ENCODE data around the gene ASPA.

Gene ASPA

GRCh38 chr17:3528880-3529511 lies 53.2 kb downstream of the ASPA start:
- H3K27ac ChIP-seq, result no peak overlapping the region
- TF ChIP-seq ZFX (IDR thresholded peaks at IDR 0.05; ENCODE audit: borderline replicate concordance) (no peak), CTCF (IDR thresholded peaks at IDR 0.05) (no peak)

DNA sequence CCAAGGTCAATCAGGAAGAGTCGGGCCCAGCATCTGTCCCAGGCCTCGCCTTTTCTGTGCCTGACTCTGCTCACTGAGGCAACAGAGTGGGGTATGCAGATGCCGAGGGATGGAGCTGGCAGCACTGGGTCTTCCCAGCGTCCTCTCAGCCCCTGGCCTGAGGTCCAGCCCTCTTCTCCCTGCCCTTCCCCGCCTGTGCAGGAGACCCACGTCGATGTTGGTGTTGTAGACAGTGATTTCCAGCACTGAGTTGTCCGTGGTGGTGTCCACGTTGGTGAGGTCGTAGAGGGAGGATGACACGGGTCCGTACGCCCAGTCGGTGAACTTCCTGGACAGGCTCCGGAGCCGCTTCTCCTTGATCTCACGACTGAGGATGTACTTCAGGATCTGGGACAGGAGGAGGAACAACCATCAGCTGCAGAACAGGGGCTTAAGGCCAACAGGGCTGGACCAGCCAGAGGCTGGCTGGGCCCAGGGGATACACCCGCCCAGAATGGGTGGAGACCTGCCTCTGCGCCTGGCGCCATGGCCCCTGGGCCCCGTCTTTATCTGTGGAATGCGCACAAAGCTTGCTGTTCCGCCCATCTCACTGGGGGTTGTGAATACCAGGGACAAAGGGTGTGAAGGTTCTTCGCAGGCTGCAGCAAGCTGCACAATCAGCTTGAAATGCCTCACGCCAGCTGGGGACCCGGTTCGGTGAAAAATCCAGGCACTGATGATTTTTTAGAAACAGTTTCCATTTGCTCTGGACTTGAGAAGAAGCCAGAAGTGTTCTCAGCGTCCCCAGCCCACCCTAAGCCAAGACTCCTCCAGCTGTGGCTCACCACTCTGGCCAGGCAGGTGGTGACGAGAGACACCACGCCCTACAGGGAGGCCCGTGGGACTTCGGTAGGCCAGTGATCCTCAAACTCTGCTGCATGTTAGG lies 54.3 kb downstream of the ASPA start:
- TF ChIP-seq CTCF (IDR thresholded peaks at IDR 0.05), result no peak
- TF ChIP-seq ZFX (IDR thresholded peaks at IDR 0.05; ENCODE audit: borderline replicate concordance), result no peak
- H3K27ac ChIP-seq, result no peak overlapping the region

DNA sequence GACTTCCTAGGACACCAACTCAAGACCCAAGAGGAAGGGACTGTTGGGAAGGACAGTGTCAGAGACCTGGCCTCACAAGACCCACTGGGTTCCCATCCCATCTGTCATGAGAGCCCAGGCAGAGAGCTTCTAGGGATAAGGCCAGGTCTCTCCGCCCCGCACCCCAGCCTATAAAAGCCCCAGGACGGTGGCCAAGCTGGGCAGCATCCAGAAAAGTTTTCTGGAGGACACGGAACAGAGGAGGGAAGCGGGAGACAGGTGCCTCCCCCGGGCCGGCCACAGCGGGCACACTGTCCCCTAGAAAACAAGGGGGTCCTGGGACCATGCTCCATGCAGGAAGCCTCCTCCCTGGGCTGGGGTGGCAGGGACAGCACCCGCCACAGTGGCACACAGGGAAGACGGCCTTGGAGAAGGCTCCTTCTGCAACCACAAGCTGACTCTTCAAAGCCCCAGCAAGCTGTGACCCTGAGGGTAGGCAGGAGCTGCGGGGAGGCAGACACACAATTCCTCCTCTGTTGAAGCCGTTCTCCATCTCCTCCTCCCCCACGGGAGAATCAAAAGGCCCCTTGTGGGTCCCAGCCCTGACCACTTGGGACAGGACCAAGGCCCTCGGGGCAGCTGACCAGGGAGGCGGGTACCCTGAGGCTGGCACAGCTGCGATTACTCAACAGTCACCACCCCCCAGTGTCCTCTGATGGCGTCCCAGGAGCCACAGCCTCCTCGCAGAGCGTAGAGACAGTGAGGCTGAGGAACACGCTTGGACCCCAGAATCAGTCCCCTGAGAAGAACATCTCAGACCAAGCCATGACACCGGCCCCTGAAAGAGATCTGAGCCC lies 55.7 kb downstream of the ASPA start:
- TF ChIP-seq CTCF (IDR thresholded peaks at IDR 0.05) (no peak), ZFX (IDR thresholded peaks at IDR 0.05; ENCODE audit: borderline replicate concordance) (no peak)

DNA sequence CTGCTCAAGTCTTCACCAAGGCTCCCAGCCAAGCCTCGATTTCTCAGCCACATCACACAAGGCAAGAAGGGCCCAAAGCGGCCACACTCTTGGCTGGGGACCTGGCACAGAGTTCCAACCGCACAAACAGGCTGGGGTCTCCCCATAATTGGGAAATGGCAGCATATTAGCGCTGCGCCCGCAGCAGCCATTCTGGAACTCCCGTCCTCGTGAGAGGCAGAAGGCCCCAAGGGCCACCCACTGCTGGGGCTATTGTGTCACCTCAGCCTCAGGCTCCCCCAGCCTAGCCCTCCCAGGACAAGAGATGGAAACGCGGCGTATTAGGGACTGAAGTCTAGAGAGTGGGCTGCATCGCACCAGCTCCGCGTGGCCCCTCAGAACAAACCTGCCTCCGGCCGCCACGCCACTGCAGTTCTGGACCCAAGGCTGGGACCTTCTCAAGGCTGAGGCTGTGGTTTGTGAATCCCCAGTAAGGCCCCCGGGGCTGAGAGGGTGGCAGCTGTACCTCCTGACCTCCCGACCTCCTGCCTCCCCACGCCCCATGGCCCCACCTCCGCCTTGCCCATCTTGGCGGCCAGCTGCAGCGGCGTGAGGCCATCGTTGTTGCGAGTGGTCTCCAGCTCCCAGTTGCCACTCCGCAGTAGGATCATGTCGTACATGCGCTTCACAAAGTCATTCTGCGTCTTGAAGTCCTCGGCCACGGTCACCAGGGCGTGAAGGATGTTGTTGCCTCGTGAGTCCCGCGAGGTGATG lies 56.5 kb downstream of the ASPA start:
- TF ChIP-seq ZFX (IDR thresholded peaks at IDR 0.05; ENCODE audit: borderline replicate concordance), result no peak
- TF ChIP-seq CTCF (IDR thresholded peaks at IDR 0.05), result no peak

More for the DNA sequence above, 55.7 kb downstream of the ASPA start:
- H3K27ac ChIP-seq, result no peak overlapping the region

GRCh38 chr17:3532859-3533142 lies 57.0 kb downstream of the ASPA start:
- no peak overlapping the region for H3K27ac ChIP-seq
- TF ChIP-seq CTCF (IDR thresholded peaks at IDR 0.05) (no peak), ZFX (IDR thresholded peaks at IDR 0.05; ENCODE audit: borderline replicate concordance) (no peak)

More for the DNA sequence above, 56.5 kb downstream of the ASPA start:
- no peak overlapping the region for H3K27ac ChIP-seq

GRCh38 chr17:3533752-3534151 lies 58.0 kb downstream of the ASPA start:
- TF ChIP-seq CTCF (IDR thresholded peaks at IDR 0.05) (no peak), ZFX (IDR thresholded peaks at IDR 0.05; ENCODE audit: borderline replicate concordance) (no peak)
- no peak overlapping the region for H3K27ac ChIP-seq
